ENCODE measurements around the gene ESYT2. TPM values are rescaled to one million over a fixed set of nuclear protein-coding genes. Genes with fewer than 3 reads are reported as not detected.

ESYT2 gene
- total RNA-seq, 2 experiments from 2014 or later: 52.1 to 52.5 TPM

GRCh38 chr7:158760936-158761335 is 68.4 kb downstream of the ESYT2 start:
- Mint-ChIP-seq H3K36me3 (peaks cover 23% of the 10 kb centered on the region), H3K9me3 (no peaks in the 10 kb centered on the region), H3K4me1 (no peaks in the 10 kb centered on the region), H3K27ac (no peak overlapping the region), H3K4me3 (no peak overlapping the region), H3K27me3 (no peaks in the 10 kb centered on the region)
- no peak for DNase-seq

GRCh38 chr7:158760445-158760764 is 68.9 kb downstream of the ESYT2 start:
- H3K4me1 Mint-ChIP-seq: no peaks in the 10 kb centered on the region
- DNase-seq: no peak
- no peaks in the 10 kb centered on the region for H3K9me3 Mint-ChIP-seq
- no peak overlapping the region for H3K4me3 Mint-ChIP-seq
- H3K27me3 Mint-ChIP-seq: no peaks in the 10 kb centered on the region
- peaks cover 23% of the 10 kb centered on the region for H3K36me3 Mint-ChIP-seq
- no peak overlapping the region for H3K27ac Mint-ChIP-seq

- no peak for DNase-seq
- H3K36me3 Mint-ChIP-seq: peaks cover 23% of the 10 kb centered on the region
- H3K27ac Mint-ChIP-seq: no peak overlapping the region
These were observed 69.4 kb downstream of the ESYT2 start for GRCh38 chr7:158759749-158760444.

GRCh38 chr7:158759245-158759614 is 70.1 kb downstream of the ESYT2 start:
- no peak overlapping the region for H3K27ac Mint-ChIP-seq
- H3K4me3 Mint-ChIP-seq: no peak overlapping the region
- peaks cover 16% of the 10 kb centered on the region for H3K36me3 Mint-ChIP-seq

More at GRCh38 chr7:158759749-158760444, 69.4 kb downstream of the ESYT2 start:
- Mint-ChIP-seq H3K4me3 (no peak overlapping the region), H3K9me3 (no peaks in the 10 kb centered on the region), H3K4me1 (peaks cover 3% of the 10 kb centered on the region), H3K27me3 (no peaks in the 10 kb centered on the region)

GRCh38 chr7:158758586-158759244 is 70.6 kb downstream of the ESYT2 start:
- Mint-ChIP-seq H3K36me3 (peaks cover 18% of the 10 kb centered on the region), H3K27ac (no peak overlapping the region), H3K27me3 (no peaks in the 10 kb centered on the region), H3K9me3 (no peaks in the 10 kb centered on the region), H3K4me3 (no peak overlapping the region), H3K4me1 (peaks cover 4% of the 10 kb centered on the region)
- no peak for DNase-seq

More at GRCh38 chr7:158759245-158759614, 70.1 kb downstream of the ESYT2 start:
- Mint-ChIP-seq H3K27me3 (no peaks in the 10 kb centered on the region), H3K9me3 (no peaks in the 10 kb centered on the region), H3K4me1 (peaks cover 4% of the 10 kb centered on the region)
- no peak for DNase-seq

GRCh38 chr7:158757404-158757989 is 71.8 kb downstream of the ESYT2 start:
- peaks cover 20% of the 10 kb centered on the region for H3K36me3 Mint-ChIP-seq
- no peaks in the 10 kb centered on the region for H3K27me3 Mint-ChIP-seq
- H3K4me3 Mint-ChIP-seq: no peak overlapping the region
- H3K9me3 Mint-ChIP-seq: no peaks in the 10 kb centered on the region
- DNase-seq: no peak
- peaks cover 7% of the 10 kb centered on the region for H3K4me1 Mint-ChIP-seq
- H3K27ac Mint-ChIP-seq: peak overlapping the region; percentile 44

GRCh38 chr7:158754746-158755444 is 74.4 kb downstream of the ESYT2 start:
- H3K36me3 Mint-ChIP-seq: peaks cover 19% of the 10 kb centered on the region
- no peaks in the 10 kb centered on the region for H3K9me3 Mint-ChIP-seq
- H3K27me3 Mint-ChIP-seq: no peaks in the 10 kb centered on the region
- H3K4me3 Mint-ChIP-seq: no peak overlapping the region
- H3K27ac Mint-ChIP-seq: no peak overlapping the region
- no peak for DNase-seq
- peaks cover 16% of the 10 kb centered on the region for H3K4me1 Mint-ChIP-seq

- H3K4me1 Mint-ChIP-seq: peaks cover 16% of the 10 kb centered on the region
- H3K4me3 Mint-ChIP-seq: no peak overlapping the region
- H3K27ac Mint-ChIP-seq: no peak overlapping the region
- H3K9me3 Mint-ChIP-seq: no peaks in the 10 kb centered on the region
- no peaks in the 10 kb centered on the region for H3K27me3 Mint-ChIP-seq
- H3K36me3 Mint-ChIP-seq: peaks cover 16% of the 10 kb centered on the region
- DNase-seq: no peak
These were observed 75.4 kb downstream of the ESYT2 start for GRCh38 chr7:158753900-158754299.

GRCh38 chr7:158751751-158752150 is 77.6 kb downstream of the ESYT2 start:
- Mint-ChIP-seq H3K27me3 (no peaks in the 10 kb centered on the region), H3K4me3 (no peak overlapping the region), H3K4me1 (peaks cover 16% of the 10 kb centered on the region), H3K27ac (peak overlapping the region; percentile 69), H3K36me3 (peaks cover 13% of the 10 kb centered on the region), H3K9me3 (no peaks in the 10 kb centered on the region)
- no peak for DNase-seq

- no peak for DNase-seq
- peaks cover 13% of the 10 kb centered on the region for H3K36me3 Mint-ChIP-seq
- H3K4me3 Mint-ChIP-seq: no peak overlapping the region
- H3K27me3 Mint-ChIP-seq: no peaks in the 10 kb centered on the region
- no peaks in the 10 kb centered on the region for H3K9me3 Mint-ChIP-seq
- H3K4me1 Mint-ChIP-seq: peaks cover 16% of the 10 kb centered on the region
- H3K27ac Mint-ChIP-seq: no peak overlapping the region
These were observed 78.1 kb downstream of the ESYT2 start for GRCh38 chr7:158751199-158751598.

GRCh38 chr7:158750702-158751101 is 78.6 kb downstream of the ESYT2 start:
- H3K4me1 Mint-ChIP-seq: peaks cover 16% of the 10 kb centered on the region
- H3K4me3 Mint-ChIP-seq: no peak overlapping the region
- H3K9me3 Mint-ChIP-seq: no peaks in the 10 kb centered on the region
- no peaks in the 10 kb centered on the region for H3K27me3 Mint-ChIP-seq
- H3K36me3 Mint-ChIP-seq: peaks cover 14% of the 10 kb centered on the region
- H3K27ac Mint-ChIP-seq: peak overlapping the region; percentile 36
- DNase-seq: no peak

GRCh38 chr7:158749396-158749795 is 79.9 kb downstream of the ESYT2 start:
- no peak for DNase-seq
- Mint-ChIP-seq H3K4me3 (no peak overlapping the region), H3K9me3 (no peaks in the 10 kb centered on the region), H3K4me1 (peaks cover 12% of the 10 kb centered on the region), H3K27ac (no peak overlapping the region), H3K36me3 (peaks cover 14% of the 10 kb centered on the region), H3K27me3 (no peaks in the 10 kb centered on the region)

GRCh38 chr7:158748335-158748734 is 81.0 kb downstream of the ESYT2 start:
- H3K36me3 Mint-ChIP-seq: peaks cover 11% of the 10 kb centered on the region
- no peaks in the 10 kb centered on the region for H3K27me3 Mint-ChIP-seq
- peaks cover 12% of the 10 kb centered on the region for H3K4me1 Mint-ChIP-seq
- no peak overlapping the region for H3K4me3 Mint-ChIP-seq
- no peaks in the 10 kb centered on the region for H3K9me3 Mint-ChIP-seq
- H3K27ac Mint-ChIP-seq: no peak overlapping the region
- DNase-seq: no peak

GRCh38 chr7:158747408-158747807 is 81.9 kb downstream of the ESYT2 start:
- no peaks in the 10 kb centered on the region for H3K27me3 Mint-ChIP-seq
- peaks cover 9% of the 10 kb centered on the region for H3K4me1 Mint-ChIP-seq
- no peaks in the 10 kb centered on the region for H3K9me3 Mint-ChIP-seq
- H3K27ac Mint-ChIP-seq: peak overlapping the region; percentile 16
- no peak for DNase-seq
- peaks cover 11% of the 10 kb centered on the region for H3K36me3 Mint-ChIP-seq
- no peak overlapping the region for H3K4me3 Mint-ChIP-seq

- Mint-ChIP-seq H3K4me3 (no peak overlapping the region), H3K27ac (no peak overlapping the region), H3K27me3 (no peaks in the 10 kb centered on the region), H3K4me1 (peaks cover 6% of the 10 kb centered on the region), H3K9me3 (no peaks in the 10 kb centered on the region), H3K36me3 (peaks cover 11% of the 10 kb centered on the region)
- DNase-seq: no peak
These were observed 82.4 kb downstream of the ESYT2 start for GRCh38 chr7:158746957-158747356.
